ENCODE measurements around the gene ATG14. TPM values are rescaled to one million over a fixed set of nuclear protein-coding genes. Genes with fewer than 3 reads are reported as not detected.

The ATG14 gene
- polyA plus RNA-seq, 2 of the 4 experiments (the other 2 are of a cell fraction), result 5.9 to 7.4 TPM

DNA sequence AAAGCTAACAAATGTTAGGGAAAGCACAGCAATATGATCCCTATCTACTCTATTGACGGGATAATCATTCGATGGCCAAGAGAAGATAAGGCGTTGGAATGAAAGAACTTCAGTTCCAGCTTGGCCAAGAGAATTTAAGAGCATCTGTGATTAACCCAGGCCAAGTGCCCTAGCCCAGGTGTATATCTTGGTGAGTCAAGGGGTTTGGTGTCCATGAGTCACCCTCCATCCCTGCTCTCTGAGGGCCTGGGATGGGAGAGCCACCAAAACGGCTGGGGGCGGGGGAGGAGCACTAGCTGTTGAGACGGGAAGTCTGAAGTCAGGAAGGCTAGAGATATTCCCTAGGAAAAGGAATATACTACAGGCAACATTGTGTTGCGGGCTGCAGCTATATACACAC, 15.8 kb upstream of the ATG14 start:
- DNase-seq (ENCODE audit: low read depth in 1 of 2, low spot score in 1 of 2) (no peak), ATAC-seq (no peak), FAIRE-seq (no peak)
- 71% methylated on average over 7 of the region's 7 CpGs for WGBS (ENCODE audit: missing lambda C conversion rate)
- CTCF ChIA-PET, result interaction anchor here (0.9 to 5.3 kb wide), 8 partner anchors 8 to 338 kb away, joined by 3 to 24 read pairs (median 6); partner anchors contain the start of gene FBXO34
- POLR2A ChIA-PET, result no interaction called here
- H3K4me3 ChIP-seq, result no peak overlapping the region
- no peak overlapping the region for H3K4me2 ChIP-seq
- no peaks in the 10 kb centered on the region for H3K9me3 ChIP-seq
- no peaks in the 10 kb centered on the region for H3K4me1 ChIP-seq
- TF ChIP-seq, protein P1, sequence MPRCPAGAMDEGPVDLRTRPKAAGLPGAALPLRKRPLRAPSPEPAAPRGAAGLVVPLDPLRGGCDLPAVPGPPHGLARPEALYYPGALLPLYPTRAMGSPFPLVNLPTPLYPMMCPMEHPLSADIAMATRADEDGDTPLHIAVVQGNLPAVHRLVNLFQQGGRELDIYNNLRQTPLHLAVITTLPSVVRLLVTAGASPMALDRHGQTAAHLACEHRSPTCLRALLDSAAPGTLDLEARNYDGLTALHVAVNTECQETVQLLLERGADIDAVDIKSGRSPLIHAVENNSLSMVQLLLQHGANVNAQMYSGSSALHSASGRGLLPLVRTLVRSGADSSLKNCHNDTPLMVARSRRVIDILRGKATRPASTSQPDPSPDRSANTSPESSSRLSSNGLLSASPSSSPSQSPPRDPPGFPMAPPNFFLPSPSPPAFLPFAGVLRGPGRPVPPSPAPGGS (IDR thresholded peaks at IDR 0.05), result no peak
- TF ChIP-seq ESRRA (IDR thresholded peaks at IDR 0.05; ENCODE audit: borderline replicate concordance, low read length), result no peak
- TF ChIP-seq CHD4 (IDR thresholded peaks at IDR 0.05; ENCODE audit: borderline replicate concordance), result no peak
- TF ChIP-seq PHF8 (IDR thresholded peaks at IDR 0.05; ENCODE audit: borderline replicate concordance, low read depth), result no peak
- no peak for TF ChIP-seq ZNF302 (CRISPR knock-in tag; IDR thresholded peaks at IDR 0.05)
- TF ChIP-seq POLR2AphosphoS2 (conservative IDR thresholded peaks at IDR 0.05; ENCODE audit: low read length), result no peak
- TF ChIP-seq KDM1A (IDR thresholded peaks at IDR 0.05; ENCODE audit: low read depth), result no peak
- TF ChIP-seq CEBPB (IDR thresholded peaks at IDR 0.05), result no peak
- no peak overlapping the region for H3K27ac ChIP-seq

DNA sequence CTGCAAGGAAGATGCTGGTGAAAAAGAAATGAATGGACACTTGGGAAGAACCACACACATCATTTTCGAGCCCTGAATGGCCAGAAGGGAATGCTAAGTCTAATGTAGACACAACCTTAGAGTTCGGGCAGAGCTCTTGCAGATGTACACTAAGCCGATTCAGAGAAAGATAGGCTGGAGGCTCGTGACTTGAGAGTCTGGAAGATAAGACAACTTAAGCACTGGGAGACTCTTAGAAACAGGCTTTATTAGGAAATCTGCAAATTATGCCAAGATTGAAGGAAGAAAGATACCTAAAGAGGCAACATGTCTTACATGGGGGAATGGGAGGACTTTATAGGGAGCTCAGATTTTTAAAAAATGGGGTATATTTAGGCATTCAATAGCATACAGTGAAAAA, 15.3 kb upstream of the ATG14 start:
- Histone ChIP-seq H3K4me1 (no peaks in the 10 kb centered on the region), H3K9me3 (no peaks in the 10 kb centered on the region), H3K27ac (no peak overlapping the region), H3K4me3 (no peak overlapping the region), H3K4me2 (no peak overlapping the region)
- DNase-seq (ENCODE audit: low read depth in 1 of 2, low spot score in 1 of 2), result no peak
- CTCF ChIA-PET, result interaction anchor here (1.1 to 5.3 kb wide), 6 partner anchors 10 to 337 kb away, joined by 3 to 24 read pairs (median 11); partner anchors contain the start of gene FBXO34
- no peak for FAIRE-seq
- TF ChIP-seq HOXB5 (CRISPR knock-in tag; IDR thresholded peaks at IDR 0.05) (no peak), FOXS1 (CRISPR knock-in tag; IDR thresholded peaks at IDR 0.05) (no peak), CEBPB (IDR thresholded peaks at IDR 0.05) (no peak), EP300 (IDR thresholded peaks at IDR 0.05) (no peak), POLR2A (IDR thresholded peaks at IDR 0.05; ENCODE audit: low read length) (no peak), FOSB (CRISPR knock-in tag; IDR thresholded peaks at IDR 0.05) (no peak), ESRRA (IDR thresholded peaks at IDR 0.05; ENCODE audit: borderline replicate concordance, low read length) (no peak), GATA3 (IDR thresholded peaks at IDR 0.05; ENCODE audit: borderline replicate concordance) (no peak)
- TF ChIP-seq, protein P2, sequence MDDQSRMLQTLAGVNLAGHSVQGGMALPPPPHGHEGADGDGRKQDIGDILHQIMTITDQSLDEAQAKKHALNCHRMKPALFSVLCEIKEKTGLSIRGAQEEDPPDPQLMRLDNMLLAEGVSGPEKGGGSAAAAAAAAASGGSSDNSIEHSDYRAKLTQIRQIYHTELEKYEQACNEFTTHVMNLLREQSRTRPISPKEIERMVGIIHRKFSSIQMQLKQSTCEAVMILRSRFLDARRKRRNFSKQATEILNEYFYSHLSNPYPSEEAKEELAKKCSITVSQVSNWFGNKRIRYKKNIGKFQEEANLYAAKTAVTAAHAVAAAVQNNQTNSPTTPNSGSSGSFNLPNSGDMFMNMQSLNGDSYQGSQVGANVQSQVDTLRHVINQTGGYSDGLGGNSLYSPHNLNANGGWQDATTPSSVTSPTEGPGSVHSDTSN (IDR thresholded peaks at IDR 0.05), result no peak
- TF ChIP-seq, protein P3, sequence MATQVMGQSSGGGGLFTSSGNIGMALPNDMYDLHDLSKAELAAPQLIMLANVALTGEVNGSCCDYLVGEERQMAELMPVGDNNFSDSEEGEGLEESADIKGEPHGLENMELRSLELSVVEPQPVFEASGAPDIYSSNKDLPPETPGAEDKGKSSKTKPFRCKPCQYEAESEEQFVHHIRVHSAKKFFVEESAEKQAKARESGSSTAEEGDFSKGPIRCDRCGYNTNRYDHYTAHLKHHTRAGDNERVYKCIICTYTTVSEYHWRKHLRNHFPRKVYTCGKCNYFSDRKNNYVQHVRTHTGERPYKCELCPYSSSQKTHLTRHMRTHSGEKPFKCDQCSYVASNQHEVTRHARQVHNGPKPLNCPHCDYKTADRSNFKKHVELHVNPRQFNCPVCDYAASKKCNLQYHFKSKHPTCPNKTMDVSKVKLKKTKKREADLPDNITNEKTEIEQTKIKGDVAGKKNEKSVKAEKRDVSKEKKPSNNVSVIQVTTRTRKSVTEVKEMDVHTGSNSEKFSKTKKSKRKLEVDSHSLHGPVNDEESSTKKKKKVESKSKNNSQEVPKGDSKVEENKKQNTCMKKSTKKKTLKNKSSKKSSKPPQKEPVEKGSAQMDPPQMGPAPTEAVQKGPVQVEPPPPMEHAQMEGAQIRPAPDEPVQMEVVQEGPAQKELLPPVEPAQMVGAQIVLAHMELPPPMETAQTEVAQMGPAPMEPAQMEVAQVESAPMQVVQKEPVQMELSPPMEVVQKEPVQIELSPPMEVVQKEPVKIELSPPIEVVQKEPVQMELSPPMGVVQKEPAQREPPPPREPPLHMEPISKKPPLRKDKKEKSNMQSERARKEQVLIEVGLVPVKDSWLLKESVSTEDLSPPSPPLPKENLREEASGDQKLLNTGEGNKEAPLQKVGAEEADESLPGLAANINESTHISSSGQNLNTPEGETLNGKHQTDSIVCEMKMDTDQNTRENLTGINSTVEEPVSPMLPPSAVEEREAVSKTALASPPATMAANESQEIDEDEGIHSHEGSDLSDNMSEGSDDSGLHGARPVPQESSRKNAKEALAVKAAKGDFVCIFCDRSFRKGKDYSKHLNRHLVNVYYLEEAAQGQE (IDR thresholded peaks at IDR 0.05), result no peak
- WGBS (ENCODE audit: missing lambda C conversion rate), result 56% methylated on average over 4 of the region's 4 CpGs
- POLR2A ChIA-PET, result no interaction called here
- ATAC-seq, result no peak

DNA sequence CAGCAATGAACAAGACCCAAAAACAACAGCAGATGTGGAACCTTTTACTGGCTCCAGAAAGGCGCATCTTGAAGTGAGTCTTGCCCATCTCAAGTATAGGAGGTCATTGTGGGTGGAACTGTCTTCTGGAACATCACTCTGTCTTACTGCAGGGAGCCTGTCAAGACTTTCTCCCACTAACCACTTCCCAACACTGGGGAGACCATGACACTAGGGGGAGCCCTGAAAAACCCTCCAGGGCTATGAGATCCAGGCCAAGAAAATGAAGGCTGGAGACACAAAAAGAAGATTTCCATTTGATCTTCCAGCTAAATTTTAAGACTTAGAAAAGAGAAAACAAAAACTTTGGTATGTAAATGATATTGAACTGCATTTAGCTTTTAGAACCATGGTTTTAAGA, 13.5 kb upstream of the ATG14 start:
- Histone ChIP-seq H3K4me1 (no peaks in the 10 kb centered on the region), H3K27ac (no peak overlapping the region), H3K4me2 (no peak overlapping the region), H3K4me3 (no peak overlapping the region), H3K9me3 (no peaks in the 10 kb centered on the region)
- ATAC-seq (no peak), FAIRE-seq (no peak), DNase-seq (ENCODE audit: low read depth in 1 of 2, low spot score in 1 of 2) (no peak)
- 48% methylated on average over 1 of the region's 1 CpG for WGBS (ENCODE audit: missing lambda C conversion rate)
- CTCF ChIA-PET, result interaction anchor here (0.5 to 5.3 kb wide), 10 partner anchors 9 to 1050 kb away, joined by 3 to 22 read pairs (median 4); no protein-coding TSS in a partner anchor
- no peak for TF ChIP-seq CBX8 (IDR thresholded peaks at IDR 0.05)
- TF ChIP-seq, protein P4, sequence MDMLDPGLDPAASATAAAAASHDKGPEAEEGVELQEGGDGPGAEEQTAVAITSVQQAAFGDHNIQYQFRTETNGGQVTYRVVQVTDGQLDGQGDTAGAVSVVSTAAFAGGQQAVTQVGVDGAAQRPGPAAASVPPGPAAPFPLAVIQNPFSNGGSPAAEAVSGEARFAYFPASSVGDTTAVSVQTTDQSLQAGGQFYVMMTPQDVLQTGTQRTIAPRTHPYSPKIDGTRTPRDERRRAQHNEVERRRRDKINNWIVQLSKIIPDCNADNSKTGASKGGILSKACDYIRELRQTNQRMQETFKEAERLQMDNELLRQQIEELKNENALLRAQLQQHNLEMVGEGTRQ (IDR thresholded peaks at IDR 0.05), result no peak
- TF ChIP-seq RCOR1 (IDR thresholded peaks at IDR 0.05; ENCODE audit: low read depth, low read length), result no peak
- TF ChIP-seq, protein P2 (IDR thresholded peaks at IDR 0.05), result no peak
- TF ChIP-seq, protein P3 (IDR thresholded peaks at IDR 0.05), result no peak
- TF ChIP-seq EHMT2 (IDR thresholded peaks at IDR 0.05; ENCODE audit: low read depth), result no peak
- TF ChIP-seq HDAC2 (IDR thresholded peaks at IDR 0.05), result no peak
- POLR2A ChIA-PET, result no interaction called here

Data from A549 (cell line).